PC-3 (cell line): Measurements from ENCODE around the gene TMEM45A.

ENCODE experiments used
- EZH2 ChIP-seq: fragments of 300-600 bp; sonication (generic); IDR thresholded peaks from one replicate; pipeline ENCODE4 v1.6.1; 2017; ENCODE audit warnings: antibody characterized with exemption, mild to moderate bottlenecking, low read length; ENCODE audit not compliant: unreplicated experiment
- TF ChIP-seq, protein P1 (sequence below): fragments of 300-600 bp; sonication (generic); conservative IDR thresholded peaks from 2 replicates; pipeline ENCODE4 v1.5.1; 2017; ENCODE audit warnings: antibody characterized with exemption, low read depth, mild to moderate bottlenecking, low read length

DNA sequence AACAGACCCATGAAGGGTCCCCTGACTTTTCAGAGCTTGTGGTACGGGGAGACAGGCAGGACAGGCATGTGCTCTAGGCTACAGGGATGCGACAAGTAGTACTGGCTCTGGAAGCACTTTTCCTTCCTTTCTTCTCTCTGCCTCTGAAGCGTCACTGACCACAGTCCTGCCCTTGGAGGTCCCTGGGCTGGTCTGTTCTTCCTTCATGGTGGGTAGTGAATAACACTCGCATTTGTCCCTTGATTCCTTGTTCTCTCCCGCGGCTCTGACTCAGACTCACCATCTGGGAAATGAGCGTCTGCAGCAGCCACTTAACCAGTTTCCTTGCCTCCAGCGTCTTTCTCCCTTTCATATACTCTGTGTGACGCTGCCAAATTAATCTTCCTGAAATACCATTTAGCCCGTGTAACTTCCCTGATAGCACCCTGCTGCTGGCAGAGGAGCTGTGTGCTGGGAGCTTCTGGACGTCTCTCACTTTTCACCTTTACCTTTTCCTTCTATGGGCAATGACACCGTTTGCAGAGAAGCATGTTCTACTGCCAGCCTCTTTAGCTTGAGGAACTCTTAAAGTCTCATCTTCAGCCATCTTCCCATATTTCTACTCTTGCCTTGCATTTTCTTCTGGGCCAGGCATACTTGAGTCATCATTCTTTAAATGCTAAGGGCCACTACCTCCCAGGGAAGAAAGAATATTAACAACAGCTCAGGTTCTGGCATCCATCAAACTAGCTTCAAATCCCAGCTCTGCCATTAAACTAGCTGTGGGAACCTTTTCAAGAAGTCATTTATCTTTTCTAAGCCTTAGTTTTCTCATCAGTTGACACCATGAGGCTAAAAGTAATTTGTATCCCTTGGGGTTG lies 33.6 kb downstream of the TMEM45A start:
- TF ChIP-seq, protein P1, sequence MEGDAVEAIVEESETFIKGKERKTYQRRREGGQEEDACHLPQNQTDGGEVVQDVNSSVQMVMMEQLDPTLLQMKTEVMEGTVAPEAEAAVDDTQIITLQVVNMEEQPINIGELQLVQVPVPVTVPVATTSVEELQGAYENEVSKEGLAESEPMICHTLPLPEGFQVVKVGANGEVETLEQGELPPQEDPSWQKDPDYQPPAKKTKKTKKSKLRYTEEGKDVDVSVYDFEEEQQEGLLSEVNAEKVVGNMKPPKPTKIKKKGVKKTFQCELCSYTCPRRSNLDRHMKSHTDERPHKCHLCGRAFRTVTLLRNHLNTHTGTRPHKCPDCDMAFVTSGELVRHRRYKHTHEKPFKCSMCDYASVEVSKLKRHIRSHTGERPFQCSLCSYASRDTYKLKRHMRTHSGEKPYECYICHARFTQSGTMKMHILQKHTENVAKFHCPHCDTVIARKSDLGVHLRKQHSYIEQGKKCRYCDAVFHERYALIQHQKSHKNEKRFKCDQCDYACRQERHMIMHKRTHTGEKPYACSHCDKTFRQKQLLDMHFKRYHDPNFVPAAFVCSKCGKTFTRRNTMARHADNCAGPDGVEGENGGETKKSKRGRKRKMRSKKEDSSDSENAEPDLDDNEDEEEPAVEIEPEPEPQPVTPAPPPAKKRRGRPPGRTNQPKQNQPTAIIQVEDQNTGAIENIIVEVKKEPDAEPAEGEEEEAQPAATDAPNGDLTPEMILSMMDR = no peak
- TF ChIP-seq EZH2 = no peak
